Glutamatergic neuron (in vitro differentiated cells): ENCODE measurements around the gene FOXD4L6. TPM values are rescaled to one million over a fixed set of nuclear protein-coding genes. Genes with fewer than 3 reads are reported as not detected.
"Not testable (repeated sequence)": the region's sequence is repeated elsewhere in the genome, so short reads cannot be mapped to it uniquely, and the experiment has no call there.

Source experiments
- DNase-seq: peaks from one replicate; pipeline ENCODE4 v3.0.0; 2022
- H3K27ac Mint-ChIP-seq: one replicate; pipeline ENCODE4 v1.8.0; 2020; ENCODE audit warnings: mild to moderate bottlenecking, mixed read lengths, inconsistent platforms; ENCODE audit not compliant: unreplicated experiment
- H3K27me3 Mint-ChIP-seq: one replicate; pipeline ENCODE4 v1.8.0; 2020; ENCODE audit warnings: mild to moderate bottlenecking, moderate library complexity, mixed read lengths, inconsistent platforms; ENCODE audit not compliant: unreplicated experiment
- H3K36me3 Mint-ChIP-seq: one replicate; pipeline ENCODE4 v1.8.0; 2020; ENCODE audit warnings: mild to moderate bottlenecking, mixed read lengths, inconsistent platforms; ENCODE audit not compliant: unreplicated experiment
- H3K4me1 Mint-ChIP-seq: one replicate; pipeline ENCODE4 v1.8.0; 2020; ENCODE audit warnings: mild to moderate bottlenecking, low read depth, mixed read lengths, inconsistent platforms; ENCODE audit not compliant: unreplicated experiment
- H3K4me3 Mint-ChIP-seq: one replicate; pipeline ENCODE4 v1.8.0; 2020; ENCODE audit warnings: mild to moderate bottlenecking, mixed read lengths, inconsistent platforms; ENCODE audit not compliant: unreplicated experiment
- H3K9me3 Mint-ChIP-seq: one replicate; pipeline ENCODE4 v1.8.0; 2020; ENCODE audit warnings: mild to moderate bottlenecking, moderate library complexity, mixed read lengths, inconsistent platforms; ENCODE audit not compliant: unreplicated experiment
- total RNA-seq: library from RNA; stranded (reverse); fragmentation: NEBNext Ultra II Directional; extraction: Animal tissue kit (Norgen Biotek cat#: 25700); gene quantifications from one replicate; pipeline ENCODE4 v1.2.1, GENCODE V29; 2021; ENCODE audit not compliant: unreplicated experiment
- TF ChIP-seq, protein P1 (sequence below): fragments of 200-600 bp; sonication (generic); IDR thresholded peaks from one replicate; pipeline ENCODE4 v1.5.0; 2021; ENCODE audit not compliant: partially characterized antibody, unreplicated experiment

Gene FOXD4L6
- total RNA-seq, 1 donor from 2014 or later = not detected

DNA sequence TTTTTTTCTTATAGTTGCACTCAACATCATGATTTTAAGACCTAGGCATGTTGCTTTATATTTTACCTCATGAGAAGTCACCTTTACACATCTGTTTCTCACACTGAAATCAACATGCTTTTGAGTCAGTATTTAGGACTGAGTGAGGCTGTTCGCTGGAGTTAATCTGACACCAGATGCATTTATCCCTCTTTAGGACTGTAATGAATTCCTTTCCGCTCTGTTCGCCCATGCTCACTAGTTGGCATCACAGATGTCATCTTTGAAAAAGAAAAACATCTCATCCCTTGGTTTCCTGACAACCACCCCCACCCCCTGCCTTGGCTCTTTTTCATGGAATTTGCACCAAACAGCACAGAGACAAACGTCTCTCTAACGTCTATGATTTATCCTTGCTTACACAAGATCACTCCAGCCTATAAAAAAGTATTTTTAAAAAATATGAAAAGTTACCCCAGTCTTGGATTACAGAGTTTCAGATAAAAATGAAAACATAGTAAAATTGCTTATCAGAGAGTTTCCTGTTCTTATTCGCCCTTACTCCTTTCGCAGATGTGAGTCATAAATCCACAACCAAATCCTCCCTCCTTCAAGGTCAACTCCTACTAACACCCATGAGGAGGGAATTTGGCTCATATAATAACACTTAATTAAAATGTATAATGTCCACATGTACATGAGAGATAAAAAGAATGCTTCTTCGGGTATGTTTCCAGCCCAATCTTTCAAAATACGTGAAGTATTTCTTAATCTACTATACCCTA lies 34.3 kb downstream of the FOXD4L6 start:
- H3K27me3 Mint-ChIP-seq, H3K27ac Mint-ChIP-seq: not testable (repeated sequence)

DNA sequence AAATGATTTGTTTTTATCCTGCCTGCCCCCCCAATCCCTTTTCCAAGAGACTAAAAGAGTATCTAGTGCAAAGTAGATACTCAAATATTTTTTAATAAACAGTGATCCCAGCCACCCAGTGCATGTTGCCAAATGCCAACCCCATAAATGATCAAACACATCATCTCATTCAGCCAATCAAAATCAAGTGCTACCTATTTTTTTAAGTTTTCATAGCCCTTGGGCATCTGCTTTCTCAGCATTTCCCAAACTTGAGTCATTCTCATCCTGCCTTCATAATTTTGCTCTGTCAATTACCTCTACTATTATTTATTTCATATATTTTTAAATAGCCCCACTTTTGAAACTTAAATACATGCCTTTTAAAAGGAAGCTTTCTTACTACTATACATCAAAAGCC lies 37.6 kb downstream of the FOXD4L6 start:
- not testable (repeated sequence) for DNase-seq, H3K27ac Mint-ChIP-seq, H3K9me3 Mint-ChIP-seq, H3K4me1 Mint-ChIP-seq, H3K4me3 Mint-ChIP-seq, H3K36me3 Mint-ChIP-seq, H3K27me3 Mint-ChIP-seq

More for the DNA sequence above, 34.3 kb downstream of the FOXD4L6 start:
- not testable (repeated sequence) for H3K9me3 Mint-ChIP-seq, H3K4me3 Mint-ChIP-seq, H3K36me3 Mint-ChIP-seq, DNase-seq, H3K4me1 Mint-ChIP-seq

DNA sequence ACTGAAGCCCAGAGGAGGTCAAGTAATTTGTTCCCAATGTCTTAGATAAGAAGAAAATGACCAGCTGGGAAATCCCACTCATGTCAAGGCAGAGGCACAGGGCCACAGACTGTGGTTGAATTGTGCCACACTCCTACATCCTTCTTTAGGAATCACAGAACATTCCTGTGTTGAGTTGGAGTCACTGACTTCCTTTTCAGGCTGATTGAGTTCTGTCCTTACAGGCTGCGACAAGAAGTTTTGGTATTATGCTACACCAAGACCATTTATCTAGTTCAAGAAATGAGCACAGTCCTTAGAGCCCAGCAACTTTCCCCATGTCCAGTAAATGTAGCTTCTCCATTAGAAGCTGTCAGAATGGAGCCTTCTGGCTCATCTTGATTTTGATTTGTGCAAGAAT lies 38.1 kb downstream of the FOXD4L6 start:
- not testable (repeated sequence) for H3K27me3 Mint-ChIP-seq, H3K4me3 Mint-ChIP-seq, H3K4me1 Mint-ChIP-seq, H3K27ac Mint-ChIP-seq, DNase-seq, H3K9me3 Mint-ChIP-seq, H3K36me3 Mint-ChIP-seq

DNA sequence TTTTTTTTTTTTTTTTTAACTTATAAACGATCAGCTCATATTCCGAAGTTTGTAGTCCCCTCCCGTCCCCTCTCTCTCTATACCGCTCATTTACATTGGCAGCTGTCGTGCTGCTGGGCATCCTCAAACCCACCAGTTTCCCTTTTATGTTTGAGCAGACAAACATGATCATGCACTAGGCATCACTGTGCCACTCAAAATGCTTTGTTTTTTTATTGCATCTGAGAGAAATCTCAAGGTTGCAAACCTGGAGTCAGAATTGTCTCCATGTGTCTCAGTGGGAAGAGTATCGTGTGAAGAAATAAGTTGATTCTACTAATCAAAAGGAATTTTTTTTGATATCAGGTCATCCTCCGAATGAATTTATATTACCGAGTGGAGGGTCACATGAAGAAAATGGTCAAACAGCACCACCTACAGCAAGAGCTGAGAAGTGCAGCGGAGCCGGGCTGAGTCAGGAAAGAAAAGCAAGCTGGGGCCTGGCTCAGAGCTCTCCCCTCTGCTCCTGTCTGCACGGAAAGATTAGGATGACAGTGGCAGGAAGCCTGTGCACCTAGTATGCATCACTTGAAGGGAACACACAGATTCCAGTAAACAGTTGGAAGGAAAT lies 39.9 kb downstream of the FOXD4L6 start:
- not testable (repeated sequence) for H3K9me3 Mint-ChIP-seq, H3K4me3 Mint-ChIP-seq, H3K27ac Mint-ChIP-seq, H3K27me3 Mint-ChIP-seq, DNase-seq, H3K4me1 Mint-ChIP-seq, H3K36me3 Mint-ChIP-seq
- TF ChIP-seq, protein P1, sequence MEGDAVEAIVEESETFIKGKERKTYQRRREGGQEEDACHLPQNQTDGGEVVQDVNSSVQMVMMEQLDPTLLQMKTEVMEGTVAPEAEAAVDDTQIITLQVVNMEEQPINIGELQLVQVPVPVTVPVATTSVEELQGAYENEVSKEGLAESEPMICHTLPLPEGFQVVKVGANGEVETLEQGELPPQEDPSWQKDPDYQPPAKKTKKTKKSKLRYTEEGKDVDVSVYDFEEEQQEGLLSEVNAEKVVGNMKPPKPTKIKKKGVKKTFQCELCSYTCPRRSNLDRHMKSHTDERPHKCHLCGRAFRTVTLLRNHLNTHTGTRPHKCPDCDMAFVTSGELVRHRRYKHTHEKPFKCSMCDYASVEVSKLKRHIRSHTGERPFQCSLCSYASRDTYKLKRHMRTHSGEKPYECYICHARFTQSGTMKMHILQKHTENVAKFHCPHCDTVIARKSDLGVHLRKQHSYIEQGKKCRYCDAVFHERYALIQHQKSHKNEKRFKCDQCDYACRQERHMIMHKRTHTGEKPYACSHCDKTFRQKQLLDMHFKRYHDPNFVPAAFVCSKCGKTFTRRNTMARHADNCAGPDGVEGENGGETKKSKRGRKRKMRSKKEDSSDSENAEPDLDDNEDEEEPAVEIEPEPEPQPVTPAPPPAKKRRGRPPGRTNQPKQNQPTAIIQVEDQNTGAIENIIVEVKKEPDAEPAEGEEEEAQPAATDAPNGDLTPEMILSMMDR = peak; percentile 62

DNA sequence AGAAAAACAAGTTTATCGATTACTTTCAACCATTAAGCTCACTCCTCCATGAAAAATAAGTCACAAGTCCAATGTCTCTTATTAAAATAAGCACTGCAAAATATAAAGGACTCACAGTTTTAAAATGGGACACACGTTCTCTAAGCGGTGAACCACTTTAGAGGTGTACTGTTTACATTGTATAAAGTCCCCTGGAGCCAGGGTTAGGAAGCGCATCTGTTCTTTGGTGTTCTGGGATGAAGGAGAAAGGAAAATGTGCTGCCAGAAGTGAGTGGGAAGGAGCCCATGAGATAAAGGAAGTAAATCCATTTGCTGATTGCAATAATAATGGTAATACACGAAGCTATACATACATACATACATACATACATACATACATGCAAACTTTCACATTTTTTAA lies 40.6 kb downstream of the FOXD4L6 start:
- not testable (repeated sequence) for H3K9me3 Mint-ChIP-seq, H3K27ac Mint-ChIP-seq, H3K27me3 Mint-ChIP-seq, H3K4me1 Mint-ChIP-seq, H3K4me3 Mint-ChIP-seq, DNase-seq, H3K36me3 Mint-ChIP-seq

DNA sequence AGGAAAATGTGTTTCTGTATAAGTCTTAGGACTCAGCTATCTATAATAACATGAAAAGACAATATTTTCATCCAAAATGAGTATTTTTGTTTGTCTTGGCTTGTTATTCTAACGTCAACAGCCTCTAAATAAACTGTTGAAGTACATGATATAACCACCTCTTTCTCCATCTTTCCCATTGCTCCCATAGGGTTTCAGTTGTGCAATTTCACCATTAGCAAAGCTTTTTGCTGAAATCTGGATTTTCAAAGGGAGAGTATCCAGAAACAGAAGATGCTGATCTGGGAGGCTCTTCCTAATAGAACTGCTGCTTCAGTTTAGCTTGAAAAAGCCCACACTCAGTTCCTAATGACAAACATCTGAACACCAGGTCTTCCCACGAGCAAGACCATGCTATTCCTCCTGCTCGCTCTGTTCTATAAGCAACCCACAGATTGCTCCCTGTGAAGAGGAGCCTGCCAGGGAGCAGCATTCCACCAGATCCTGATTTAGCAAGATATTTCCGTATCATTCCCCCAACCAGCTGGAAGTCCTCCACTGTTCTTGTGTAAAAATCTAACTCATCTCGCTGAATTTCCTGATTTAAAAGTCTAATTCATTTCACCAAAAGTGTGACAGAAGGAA lies 41.2 kb downstream of the FOXD4L6 start:
- H3K27me3 Mint-ChIP-seq, H3K4me3 Mint-ChIP-seq, H3K27ac Mint-ChIP-seq, H3K36me3 Mint-ChIP-seq, H3K4me1 Mint-ChIP-seq, H3K9me3 Mint-ChIP-seq, DNase-seq: not testable (repeated sequence)

DNA sequence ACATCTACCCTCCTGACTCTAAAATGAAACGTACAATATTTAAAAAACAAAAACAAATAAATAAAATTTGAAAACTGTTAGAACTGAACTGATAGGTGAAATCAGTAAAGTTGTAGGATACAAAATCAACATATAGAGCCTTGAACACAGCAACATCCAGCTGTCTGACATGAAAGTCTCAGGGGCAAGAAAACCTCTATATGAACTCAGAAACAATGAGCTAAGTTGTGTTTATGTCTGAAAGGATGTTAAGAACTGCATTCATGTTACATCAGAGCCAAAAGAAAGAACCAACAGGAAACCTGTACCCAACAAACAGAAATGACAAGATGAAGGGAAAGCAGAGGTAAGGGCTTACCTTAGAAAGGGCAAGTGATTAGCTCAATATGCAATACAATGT lies 41.8 kb downstream of the FOXD4L6 start:
- not testable (repeated sequence) for DNase-seq, H3K27ac Mint-ChIP-seq, H3K4me1 Mint-ChIP-seq, H3K36me3 Mint-ChIP-seq, H3K27me3 Mint-ChIP-seq, H3K4me3 Mint-ChIP-seq, H3K9me3 Mint-ChIP-seq

DNA sequence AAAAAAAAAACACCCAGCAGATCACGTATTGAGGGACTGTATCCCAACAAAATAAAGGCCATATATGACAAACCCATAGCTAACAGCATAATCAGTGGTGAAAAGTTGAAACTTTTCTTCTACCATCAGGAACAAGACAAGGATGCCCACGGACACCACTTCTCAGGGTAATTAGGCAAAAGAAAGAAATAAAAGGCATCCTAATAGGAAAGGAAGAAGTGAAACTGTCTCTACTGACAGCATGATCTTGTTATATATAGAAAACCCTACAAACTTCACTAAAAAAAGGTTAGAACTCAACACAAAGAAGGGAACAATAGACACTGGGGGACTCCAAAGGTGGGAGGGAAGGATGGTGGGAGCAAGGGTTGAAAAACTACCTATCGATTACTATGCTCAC lies 42.3 kb downstream of the FOXD4L6 start:
- not testable (repeated sequence) for H3K27me3 Mint-ChIP-seq, H3K4me1 Mint-ChIP-seq, DNase-seq, H3K27ac Mint-ChIP-seq, H3K36me3 Mint-ChIP-seq, H3K4me3 Mint-ChIP-seq, H3K9me3 Mint-ChIP-seq

DNA sequence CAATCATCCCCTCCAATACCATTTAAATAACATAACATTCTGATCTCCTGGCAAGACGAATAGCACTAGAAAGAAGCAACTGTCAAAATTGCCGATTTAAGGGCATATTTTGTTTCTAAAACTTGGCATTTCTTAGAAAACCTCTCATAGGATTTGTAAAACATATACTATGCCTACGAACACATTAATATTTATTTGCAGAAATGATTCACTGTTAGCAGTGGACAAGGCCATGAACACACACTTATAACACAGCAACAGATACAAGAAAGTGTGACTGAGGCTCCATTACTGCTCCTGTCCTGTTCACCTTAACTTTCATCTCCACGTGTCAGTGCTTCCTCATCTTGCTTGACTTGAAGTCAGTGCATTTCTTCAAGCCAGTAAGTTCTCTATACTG lies 46.1 kb downstream of the FOXD4L6 start:
- H3K36me3 Mint-ChIP-seq, DNase-seq, H3K9me3 Mint-ChIP-seq, H3K4me3 Mint-ChIP-seq, H3K27ac Mint-ChIP-seq, H3K27me3 Mint-ChIP-seq, H3K4me1 Mint-ChIP-seq: not testable (repeated sequence)

DNA sequence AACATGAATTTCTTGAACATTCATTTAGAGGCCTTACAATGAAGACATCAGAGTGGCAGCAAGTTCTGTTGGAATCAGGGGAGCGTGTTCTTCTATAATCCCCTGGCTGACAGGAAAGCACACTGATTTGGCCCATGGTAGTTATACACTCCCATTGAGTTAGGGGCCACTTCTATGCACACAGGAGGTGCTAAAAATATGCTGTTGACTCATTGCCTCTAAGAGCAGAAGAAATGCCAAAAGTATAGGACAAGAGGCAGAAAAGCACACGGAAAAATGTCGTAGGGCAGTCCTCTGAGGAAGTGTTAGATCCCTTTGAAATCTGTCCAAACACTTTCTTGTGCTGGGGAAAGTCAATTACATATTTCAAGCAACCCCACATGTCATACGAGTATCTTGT lies 49.0 kb downstream of the FOXD4L6 start:
- DNase-seq, H3K36me3 Mint-ChIP-seq, H3K4me1 Mint-ChIP-seq, H3K4me3 Mint-ChIP-seq, H3K27me3 Mint-ChIP-seq, H3K9me3 Mint-ChIP-seq, H3K27ac Mint-ChIP-seq: not testable (repeated sequence)

DNA sequence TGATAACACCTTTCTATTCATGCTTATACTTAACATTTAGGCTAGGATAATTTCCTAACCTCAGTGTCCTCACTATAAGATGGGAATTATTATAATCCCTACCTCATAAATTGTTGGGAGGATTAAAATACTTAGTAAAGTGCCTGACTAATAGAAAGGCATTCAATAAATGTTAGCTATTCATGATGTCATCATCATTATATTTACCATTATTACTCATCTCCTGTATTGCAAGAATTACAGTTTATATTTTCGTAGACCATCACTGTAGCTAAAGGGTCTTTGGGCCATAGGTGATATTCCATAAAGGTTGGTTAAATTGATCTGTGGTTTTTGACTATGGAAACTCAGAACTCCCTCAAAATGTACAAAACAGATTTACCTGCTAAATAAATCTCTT lies 50.9 kb downstream of the FOXD4L6 start:
- not testable (repeated sequence) for H3K27ac Mint-ChIP-seq, H3K36me3 Mint-ChIP-seq, DNase-seq, H3K9me3 Mint-ChIP-seq, H3K4me1 Mint-ChIP-seq, H3K27me3 Mint-ChIP-seq, H3K4me3 Mint-ChIP-seq
